HG03469 (cell line): ENCODE measurements around the gene TGFB1I1.
"Not testable (repeated sequence)": the region's sequence is repeated elsewhere in the genome, so short reads cannot be mapped to it uniquely, and the experiment has no call there.

Source experiments
- ATAC-seq: cut with Tn5 transposase; IDR thresholded peaks from one replicate; pipeline ENCODE4 v1.9.1; 2021; ENCODE audit warnings: mild to moderate bottlenecking, moderate library complexity, moderate number of reproducible peaks; ENCODE audit not compliant: unreplicated experiment

The TGFB1I1 gene

DNA sequence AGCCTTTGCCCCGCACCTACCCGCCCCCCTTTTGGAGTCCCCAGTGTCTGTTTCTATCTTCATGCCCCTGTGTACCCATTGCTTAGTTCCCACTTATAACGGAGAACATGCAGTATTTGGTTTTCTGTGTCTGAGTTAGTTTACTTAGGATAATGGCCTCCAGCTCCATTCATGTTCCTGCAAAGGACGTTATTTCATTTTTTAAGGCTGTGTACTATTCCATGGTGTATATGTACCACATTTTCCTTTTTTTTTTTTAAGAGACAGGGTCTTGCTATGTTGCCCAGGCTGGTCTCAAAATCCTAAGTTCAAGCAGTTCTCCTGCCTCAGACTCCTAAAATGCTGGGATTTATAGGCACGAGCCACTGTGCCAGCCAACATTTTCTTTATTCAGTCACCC is 4.1 kb upstream of the TGFB1I1 start:
- ATAC-seq: no peak

DNA sequence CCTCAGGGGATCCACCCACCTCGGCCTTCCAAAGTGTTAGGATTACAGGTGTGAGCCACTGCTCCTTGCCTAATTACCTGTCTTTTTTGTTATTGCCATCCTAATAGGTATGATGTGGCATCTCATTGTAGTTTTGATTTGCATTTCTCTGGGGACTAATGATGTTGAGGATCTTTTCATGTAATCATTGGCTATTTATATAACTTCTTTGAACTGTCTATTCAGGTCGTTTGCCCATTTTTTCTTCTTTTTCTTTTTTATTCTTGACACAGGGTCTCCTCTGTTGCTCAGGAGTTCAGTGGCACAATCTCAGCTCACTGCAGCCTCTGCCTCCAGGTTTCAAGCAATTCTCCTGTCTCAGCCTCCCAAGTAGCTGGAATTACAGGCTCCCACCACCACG is 1.3 kb upstream of the TGFB1I1 start:
- ATAC-seq: no peak

DNA sequence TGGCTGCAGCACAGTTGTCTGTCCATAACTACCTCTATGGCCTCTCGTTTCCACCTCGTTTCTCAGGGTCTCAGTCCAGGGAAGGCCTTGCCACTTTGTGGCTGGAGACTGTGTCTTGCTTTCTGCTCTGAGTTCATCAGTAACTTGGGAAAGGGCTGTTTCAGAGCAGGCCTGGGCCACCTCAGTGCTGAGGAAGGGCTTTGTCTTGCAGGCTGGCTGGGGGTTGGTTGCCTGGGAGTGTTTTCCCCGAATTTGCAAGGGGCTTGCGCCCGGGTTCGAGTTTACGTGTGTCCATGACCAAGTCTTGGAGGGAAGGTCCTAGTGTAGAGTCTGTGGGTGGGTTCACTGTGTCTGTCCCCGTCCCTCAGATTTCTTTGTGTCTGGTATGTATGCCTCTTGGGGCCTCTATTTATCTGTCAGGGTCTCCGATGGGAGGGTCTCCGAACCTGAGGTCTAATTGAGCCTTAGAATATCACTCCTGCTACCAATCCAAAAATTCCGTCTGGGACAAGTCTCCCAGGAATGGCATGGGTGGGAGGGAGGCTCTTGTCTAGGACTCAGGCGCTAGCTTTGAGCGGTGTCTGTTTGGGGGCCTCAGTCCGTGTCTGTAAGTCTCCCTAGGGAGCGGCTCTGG is 594 bp upstream of the TGFB1I1 start:
- no peak for ATAC-seq

DNA sequence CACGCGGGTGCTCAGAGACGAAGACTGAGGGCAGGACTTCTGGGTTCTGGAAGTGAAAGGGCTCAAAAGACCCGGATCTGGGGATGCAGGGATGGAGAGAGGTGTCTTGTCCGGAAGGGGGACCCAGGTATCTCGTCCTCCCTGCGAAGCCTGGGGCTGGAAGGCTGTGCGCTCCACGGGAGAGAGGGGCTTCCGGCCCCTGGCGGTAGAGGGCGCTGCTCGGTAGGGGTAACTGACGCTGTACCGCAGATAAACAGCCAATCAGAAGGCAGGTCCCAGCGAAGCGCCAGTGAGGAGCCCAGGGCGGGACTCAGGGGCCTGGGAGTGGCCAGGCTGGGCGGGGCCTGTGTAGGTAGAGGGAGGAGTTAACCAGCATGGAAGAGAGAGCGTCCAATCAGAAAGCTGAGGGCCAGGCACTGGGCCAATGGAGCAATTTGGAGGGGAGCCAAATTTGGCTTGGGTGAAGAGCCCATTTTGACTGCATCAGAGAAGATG is 804 bp downstream of the TGFB1I1 start:
- ATAC-seq: no peak

DNA sequence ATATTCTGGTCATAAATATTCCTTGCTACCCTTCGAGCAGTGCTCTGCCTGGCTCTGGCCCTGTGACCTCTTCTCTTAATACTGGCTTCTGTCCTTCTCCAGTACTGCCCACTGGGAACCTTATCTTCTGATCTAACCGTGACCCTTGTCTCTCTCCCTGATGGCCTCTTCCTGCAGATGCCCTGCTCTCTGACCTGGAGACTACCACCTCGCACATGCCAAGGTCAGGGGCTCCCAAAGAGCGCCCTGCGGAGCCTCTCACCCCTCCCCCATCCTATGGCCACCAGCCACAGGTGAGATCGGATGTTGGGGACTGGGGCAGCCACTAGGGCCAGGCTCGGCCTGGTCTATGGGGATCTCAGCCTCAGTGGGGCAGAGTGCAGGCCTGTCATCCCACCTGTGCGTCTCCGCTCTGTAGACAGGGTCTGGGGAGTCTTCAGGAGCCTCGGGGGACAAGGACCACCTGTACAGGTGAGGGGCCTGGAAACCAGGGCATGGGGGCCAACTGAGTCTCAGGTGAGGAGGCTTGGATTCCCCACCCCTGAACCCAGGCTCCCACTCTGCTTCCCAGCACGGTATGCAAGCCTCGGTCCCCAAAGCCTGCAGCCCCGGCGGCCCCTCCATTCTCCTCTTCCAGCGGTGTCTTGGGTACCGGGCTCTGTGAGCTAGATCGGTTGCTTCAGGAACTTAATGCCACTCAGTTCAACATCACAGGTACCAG is 1.5 kb downstream of the TGFB1I1 start:
- no peak for ATAC-seq

DNA sequence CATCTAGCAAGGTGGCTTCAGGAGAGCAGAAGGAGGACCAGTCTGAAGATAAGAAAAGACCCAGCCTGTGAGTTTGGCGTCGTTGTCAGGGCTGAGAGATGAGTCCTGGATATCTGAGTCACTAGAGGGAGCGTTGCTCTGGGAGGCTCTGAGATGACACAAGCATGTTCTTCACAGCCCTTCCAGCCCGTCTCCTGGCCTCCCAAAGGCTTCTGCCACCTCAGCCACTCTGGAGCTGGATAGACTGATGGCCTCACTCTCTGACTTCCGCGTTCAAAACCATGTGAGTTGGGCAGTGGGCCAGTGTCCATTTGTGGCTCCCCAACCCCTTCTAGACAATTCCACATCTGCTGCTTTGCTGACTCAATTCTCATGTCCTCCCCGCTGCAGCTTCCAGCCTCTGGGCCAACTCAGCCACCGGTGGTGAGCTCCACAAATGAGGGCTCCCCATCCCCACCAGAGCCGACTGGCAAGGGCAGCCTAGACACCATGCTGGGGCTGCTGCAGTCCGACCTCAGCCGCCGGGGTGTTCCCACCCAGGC is 2.3 kb downstream of the TGFB1I1 start:
- ATAC-seq: no peak

DNA sequence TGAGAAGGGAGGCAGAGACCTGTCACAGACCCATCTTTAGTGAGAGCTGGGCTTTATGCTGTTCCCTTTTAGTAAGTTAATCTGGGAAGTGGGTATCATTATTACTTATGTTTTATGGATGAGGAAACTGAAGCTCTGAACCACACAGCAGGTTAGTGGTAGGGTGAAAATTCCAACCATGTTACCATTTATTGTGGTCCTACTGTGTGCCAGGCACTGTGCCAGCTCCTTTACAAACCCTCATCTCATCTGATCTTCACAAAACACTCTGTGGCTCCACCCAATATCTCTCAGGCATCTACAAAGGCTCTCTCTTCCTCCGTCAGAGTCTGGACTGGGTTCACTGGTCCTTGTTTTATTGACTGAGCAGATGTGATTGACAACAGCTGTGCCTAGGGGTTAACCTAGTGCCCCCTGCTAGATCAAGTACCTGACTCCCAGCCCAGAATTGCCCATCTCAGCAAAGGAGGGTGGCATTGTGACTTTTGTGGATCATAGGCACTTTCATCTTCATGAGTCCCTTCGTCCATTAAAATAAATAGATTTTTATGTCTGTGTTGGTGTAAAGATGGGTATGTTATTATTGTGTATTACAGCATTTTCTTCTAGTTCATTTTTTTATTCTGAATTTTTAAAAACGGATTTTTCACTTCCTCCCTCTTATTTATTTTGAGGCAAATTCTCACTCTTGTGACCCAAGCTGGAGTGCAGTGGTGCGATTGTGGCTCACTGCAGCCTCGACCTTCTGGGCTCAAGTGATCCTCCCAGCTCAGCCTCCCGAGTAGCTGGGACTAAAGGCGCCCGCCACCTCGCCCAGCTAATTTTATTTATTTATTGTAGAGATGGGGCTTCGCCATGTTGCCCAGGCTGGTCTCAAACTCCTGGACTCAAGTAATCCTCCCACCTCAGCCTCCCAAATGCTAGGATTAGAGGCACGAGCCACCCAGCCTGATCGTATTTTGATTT is 3.1 kb downstream of the TGFB1I1 start:
- ATAC-seq: no peak

DNA sequence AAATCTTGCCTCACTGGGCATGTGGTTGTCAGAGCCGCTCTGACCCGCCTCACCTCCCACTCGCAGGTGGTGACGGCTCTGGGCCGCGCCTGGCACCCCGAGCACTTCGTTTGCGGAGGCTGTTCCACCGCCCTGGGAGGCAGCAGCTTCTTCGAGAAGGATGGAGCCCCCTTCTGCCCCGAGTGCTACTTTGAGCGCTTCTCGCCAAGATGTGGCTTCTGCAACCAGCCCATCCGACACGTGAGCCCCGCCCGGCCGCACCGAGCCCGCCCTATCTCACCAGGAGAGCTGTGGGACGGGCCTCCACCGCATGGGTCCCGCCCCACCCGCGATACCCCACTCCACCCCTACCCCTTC is 4.0 kb downstream of the TGFB1I1 start:
- ATAC-seq: no peak

DNA sequence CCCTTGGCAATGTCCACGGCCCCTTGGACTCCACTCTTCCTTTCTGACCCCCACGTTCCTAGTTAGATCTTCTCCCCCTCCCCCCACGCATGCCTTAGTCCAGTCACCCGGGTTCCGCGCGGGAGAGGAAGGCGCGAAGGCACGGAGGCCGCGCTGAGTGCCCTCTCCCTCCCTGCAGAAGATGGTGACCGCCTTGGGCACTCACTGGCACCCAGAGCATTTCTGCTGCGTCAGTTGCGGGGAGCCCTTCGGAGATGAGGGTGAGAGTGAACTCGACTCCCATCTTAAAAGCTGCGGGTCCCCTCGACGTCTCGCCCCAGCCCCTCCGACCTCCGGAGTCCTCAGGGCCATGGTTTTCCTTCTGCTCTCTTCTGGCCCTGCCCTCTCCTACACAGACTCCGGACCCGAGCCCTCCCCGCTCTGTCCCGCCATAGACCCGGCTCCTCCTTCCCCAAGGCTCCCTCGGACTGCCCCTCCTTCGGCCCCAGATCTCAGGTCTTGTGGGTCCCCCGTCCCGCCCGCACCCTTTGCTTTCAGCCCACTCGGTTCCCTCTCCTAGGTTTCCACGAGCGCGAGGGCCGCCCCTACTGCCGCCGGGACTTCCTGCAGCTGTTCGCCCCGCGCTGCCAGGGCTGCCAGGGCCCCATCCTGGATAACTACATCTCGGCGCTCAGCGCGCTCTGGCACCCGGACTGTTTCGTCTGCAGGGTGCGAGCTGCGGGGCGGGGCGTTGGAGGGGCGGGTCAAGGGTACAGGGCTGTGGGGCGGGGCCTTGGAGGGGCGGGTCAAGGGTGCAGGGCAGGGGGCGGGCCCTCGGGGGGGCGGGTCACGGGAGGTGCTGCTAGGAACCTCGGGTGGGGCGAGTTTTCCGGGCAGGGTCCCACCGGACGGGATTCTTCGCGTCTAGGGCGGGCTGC is 4.6 kb downstream of the TGFB1I1 start:
- no peak for ATAC-seq

DNA sequence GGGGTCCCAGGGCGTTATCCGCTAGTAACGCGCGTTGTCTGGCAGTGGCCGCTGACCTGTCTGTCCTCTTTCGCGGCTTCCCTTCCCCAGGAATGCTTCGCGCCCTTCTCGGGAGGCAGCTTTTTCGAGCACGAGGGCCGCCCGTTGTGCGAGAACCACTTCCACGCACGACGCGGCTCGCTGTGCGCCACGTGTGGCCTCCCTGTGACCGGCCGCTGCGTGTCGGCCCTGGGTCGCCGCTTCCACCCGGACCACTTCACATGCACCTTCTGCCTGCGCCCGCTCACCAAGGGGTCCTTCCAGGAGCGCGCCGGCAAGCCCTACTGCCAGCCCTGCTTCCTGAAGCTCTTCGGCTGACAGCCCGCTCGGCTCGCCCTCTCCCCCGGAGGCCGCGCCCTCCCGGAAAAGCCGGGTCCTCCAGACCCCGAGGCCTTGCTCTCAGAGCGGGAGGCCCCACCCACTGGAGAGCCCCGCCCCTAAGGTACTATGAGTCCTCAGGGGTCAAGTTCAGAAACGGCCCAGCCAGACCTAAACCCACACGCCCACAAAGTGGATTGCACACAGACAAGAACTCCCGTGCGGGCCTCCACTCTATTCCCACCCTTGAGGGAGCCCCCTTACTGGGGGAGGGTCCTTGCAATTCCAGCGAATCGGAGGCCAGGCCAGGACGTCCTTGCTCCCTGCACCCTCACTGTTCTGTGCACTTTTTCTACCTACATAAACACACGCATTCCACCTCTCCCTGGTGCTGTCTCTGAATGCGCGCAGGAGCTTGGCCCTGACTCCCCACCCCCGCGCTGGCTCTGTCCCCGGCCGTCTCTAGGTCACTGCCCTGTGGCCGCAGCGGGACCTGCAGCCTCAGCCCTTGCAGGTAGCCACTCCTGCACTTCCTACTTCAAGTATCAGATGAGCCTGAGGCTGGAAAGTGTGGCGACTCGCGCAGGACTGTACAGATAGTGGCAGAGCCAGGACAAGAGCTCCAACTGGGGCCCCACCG is 5.6 kb downstream of the TGFB1I1 start:
- no peak for ATAC-seq

DNA sequence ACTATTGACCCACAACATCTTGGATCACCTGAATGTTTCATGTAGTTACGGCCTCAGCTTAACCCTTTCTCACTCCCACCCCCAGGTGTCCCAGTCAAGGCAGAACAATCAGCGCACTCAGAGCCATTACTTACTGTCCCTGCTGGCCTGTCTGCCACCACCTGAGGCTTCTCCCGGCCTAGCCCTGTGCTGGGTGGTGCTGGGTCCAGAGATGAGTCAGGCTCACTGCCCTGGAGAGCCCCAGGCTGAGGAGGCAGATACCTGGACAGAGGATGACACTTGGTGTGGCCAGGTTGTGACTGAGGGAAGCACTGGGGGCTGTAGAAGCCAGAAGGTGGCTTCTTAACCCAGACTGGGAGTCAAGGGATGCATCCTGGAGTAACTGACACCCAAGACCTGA is 7.0 kb downstream of the TGFB1I1 start:
- no peak for ATAC-seq

DNA sequence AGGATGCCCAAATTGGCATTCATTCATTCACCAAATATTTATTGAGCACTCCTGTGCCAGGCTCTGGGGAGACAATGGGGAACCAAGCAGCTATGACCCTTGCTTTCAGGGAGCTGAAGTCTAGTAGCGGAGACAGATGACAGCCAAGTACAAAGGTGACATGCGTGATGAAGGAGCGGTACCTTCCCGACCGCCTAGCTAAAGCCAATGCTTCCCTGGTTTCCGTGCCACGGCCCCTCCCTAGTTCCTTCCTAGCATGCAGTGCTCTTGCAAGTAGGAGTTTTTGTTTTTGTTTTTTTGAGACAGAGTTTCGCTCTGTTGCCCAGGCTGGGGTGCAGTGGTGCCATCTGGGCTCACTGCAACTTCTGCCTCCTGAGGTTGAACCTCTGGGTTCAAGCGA is 7.8 kb downstream of the TGFB1I1 start:
- no peak for ATAC-seq

DNA sequence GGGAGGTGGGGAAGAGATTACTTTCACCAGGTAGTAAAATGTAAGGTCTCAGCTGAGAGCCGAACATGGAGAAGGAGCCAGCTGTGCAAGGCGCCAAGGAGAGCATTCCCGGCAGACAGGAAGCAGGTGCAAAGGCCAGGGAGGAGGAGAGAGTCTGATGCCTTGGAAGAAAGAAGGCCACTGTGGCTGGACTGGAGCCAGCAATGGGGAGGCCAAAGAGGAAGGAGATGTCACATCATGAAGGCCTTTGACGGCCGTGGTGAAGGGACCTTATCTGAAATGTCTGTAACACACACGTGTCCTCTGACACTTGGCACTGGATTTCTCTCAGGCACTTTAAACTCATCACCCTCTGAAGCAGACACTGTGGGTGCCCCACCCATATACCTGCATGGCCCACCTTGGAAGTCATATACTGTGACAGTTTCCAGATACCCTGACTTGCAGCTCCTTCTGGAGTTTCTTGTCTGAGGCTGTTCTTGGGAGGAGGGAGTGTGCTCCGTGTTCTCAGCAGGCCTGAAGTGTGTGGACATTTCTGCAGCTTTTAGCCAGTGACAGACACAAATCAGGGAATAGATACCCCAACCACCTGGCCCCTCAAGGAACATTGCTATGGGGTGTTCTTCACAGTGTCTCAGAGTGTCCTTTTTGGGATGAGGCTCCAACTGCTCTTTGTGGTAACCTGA is 9.0 kb downstream of the TGFB1I1 start:
- no peak for ATAC-seq

DNA sequence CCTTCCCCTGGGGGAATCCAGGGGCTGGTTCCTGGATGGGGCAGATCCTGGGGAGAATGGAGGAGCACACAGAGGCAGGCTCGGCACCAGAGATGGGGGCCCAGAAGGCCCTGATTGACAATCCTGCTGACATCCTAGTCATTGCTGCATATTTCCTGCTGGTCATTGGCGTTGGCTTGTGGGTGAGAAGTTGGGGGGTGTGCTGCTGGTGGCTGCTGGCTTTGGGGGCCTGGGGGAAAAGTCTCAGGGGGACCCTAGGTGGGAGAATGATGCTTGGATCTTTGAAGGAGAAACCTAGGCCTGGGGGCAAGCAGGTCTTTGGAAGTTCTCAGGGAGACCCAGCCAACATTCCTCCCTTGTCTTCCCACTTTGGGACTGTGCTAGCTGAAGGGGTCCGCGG is 11.1 kb downstream of the TGFB1I1 start, which contains the start of gene SLC5A2:
SLC5A2 (plus strand) TSS at position 43 of the 400 bp plus-strand sequence; CDS start at position 57, 14 bp downstream.
- ATAC-seq: no peak

DNA sequence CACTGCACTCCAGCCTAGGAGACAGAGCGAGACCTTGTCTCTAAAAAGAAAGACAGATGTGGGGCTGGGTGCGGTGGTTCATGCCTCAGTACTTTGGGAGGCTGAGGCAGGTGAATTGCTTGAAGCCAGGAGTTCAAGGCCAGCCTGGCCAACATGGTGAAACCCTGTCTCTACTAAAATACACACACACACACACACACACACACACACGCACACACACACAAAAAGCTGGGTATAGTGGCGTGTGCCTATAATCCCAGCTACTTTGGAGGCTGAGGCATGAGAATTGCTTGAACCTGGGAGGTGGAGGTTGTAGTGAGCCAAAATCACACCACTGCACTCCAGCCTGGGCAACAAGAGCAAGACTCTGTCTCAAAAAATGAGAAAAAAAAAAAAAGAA is 12.1 kb downstream of the TGFB1I1 start:
- not testable (repeated sequence) for ATAC-seq

DNA sequence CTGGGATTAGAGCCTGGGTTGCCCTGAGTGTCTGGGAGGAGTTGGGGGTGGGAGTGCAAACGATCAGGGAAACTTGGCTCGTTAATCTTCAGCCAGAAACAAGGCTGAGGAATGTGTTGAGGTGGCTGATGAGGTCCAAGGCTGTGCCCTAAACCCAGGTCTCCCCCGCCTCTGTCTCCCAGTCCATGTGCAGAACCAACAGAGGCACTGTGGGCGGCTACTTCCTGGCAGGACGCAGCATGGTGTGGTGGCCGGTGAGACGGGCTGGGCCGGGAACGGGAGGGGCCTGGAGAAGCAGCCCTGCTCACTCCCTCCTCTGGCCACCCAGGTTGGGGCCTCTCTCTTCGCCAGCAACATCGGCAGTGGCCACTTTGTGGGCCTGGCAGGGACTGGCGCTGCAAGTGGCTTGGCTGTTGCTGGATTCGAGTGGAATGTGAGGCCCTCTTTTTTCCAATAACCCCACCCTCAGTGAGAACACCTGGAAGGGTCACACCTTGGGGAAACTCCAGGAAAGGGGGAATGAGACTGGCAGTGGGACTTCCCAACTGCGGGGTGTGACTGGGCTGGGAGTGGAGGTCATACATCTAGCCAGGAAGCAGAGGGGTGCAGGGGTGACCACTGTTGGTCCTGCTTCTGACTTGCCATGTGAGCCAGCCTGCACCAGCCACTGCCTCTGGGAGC is 12.7 kb downstream of the TGFB1I1 start:
- no peak for ATAC-seq

DNA sequence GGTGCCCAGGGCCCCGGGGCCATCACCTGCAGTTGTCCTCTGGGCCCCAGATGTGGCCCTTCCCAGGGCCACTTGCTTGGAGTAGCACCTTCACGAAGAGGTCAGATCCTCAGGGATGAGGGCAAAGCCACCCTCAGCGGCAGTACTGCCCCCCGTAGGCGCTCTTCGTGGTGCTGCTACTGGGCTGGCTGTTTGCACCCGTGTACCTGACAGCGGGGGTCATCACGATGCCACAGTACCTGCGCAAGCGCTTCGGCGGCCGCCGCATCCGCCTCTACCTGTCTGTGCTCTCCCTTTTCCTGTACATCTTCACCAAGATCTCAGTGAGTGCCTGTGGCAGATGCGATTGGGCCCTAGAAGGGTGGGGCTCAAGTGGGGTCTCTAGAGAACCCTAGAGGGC is 13.6 kb downstream of the TGFB1I1 start:
- no peak for ATAC-seq

DNA sequence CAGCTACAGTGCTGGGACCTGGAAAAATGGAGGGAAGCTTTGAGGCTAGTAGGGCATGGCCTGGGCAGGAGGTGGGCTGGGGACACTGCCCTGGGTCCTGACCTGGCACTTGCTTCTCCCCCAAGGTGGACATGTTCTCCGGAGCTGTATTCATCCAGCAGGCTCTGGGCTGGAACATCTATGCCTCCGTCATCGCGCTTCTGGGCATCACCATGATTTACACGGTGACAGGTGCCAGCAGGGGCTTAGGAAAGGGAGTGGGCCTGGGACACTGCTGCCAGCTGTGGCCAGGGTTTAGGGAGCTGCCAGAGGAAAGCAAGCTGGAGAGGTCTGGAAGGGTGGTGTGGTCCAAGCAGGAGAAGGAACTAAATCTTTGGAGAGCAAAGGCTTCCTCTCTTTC is 14.1 kb downstream of the TGFB1I1 start:
- no peak for ATAC-seq
